Left ventricle myocardium superior (tissue), 1 donor: ENCODE results near the gene KRTAP10-5. TPM values are rescaled to one million over a fixed set of nuclear protein-coding genes. Genes with fewer than 3 reads are reported as not detected.
"Not testable (repeated sequence)": the region's sequence is repeated elsewhere in the genome, so short reads cannot be mapped to it uniquely, and the experiment has no call there.

Experiments
- ATAC-seq: fragments of 200-7000 bp; cut with Tn5 transposase; one replicate; pipeline ENCODE4 v1.9.1; 2020; ENCODE audit warnings: mild to moderate bottlenecking, moderate library complexity
- DNase-seq: peaks from one replicate; pipeline ENCODE4 v3.0.0-alpha.2; 2020
- intact Hi-C: fragments of 100-400 bp; cut with micrococcal nuclease; formaldehyde crosslinking; loops from one replicate; pipeline ENCODE4 v1.11.0; 2022
- total RNA-seq: library from RNA; stranded (reverse); fragmentation: NEBNext Ultra II Directional; extraction: Animal tissue kit (Norgen Biotek cat#: 25700); gene quantifications from one replicate; pipeline ENCODE4 v1.2.1, GENCODE V29; 2021
- donor health status: DM: no; HTN: yes; CAD: no; lungs with severe emphysema.

KRTAP10-5 gene
- total RNA-seq, 1 donor from 2014 or later, result not detected

GRCh38 chr21:44575307-44576024 is 4.9 kb downstream of the KRTAP10-5 start:
- intact Hi-C loops, result no loop called here
- DNase-seq (no peak), ATAC-seq (no peak)

GRCh38 chr21:44574457-44575306 is 5.7 kb downstream of the KRTAP10-5 start:
- intact Hi-C loops, result no loop called here
- no peak for DNase-seq
- no peak for ATAC-seq

- DNase-seq, result not testable (repeated sequence)
- ATAC-seq, result peak; percentile 54
Observed at GRCh38 chr21:44573630-44574456, 6.6 kb downstream of the KRTAP10-5 start, which contains the start of gene KRTAP10-4. Gene KRTAP10-4, plus strand, starts transcription at chr21:44573729. Its CDS starts 30 bp downstream, at chr21:44573759.

GRCh38 chr21:44572959-44573583 is 7.3 kb downstream of the KRTAP10-5 start:
- intact Hi-C loops, result no loop called here
- ATAC-seq (no peak), DNase-seq (no peak)

More at GRCh38 chr21:44573630-44574456, 6.6 kb downstream of the KRTAP10-5 start, which contains the start of gene KRTAP10-4:
- intact Hi-C loops, result not testable (repeated sequence)

GRCh38 chr21:44571844-44572782 is 8.3 kb downstream of the KRTAP10-5 start:
- ATAC-seq (no peak), DNase-seq (no peak)
- intact Hi-C loops, result no loop called here

- ATAC-seq, result no peak
- no peak for DNase-seq
- intact Hi-C loops, result no loop called here
Observed at GRCh38 chr21:44571296-44571695, 9.1 kb downstream of the KRTAP10-5 start.

- no peak for DNase-seq
- ATAC-seq, result no peak
- intact Hi-C loops, result no loop called here
Observed at GRCh38 chr21:44569861-44570517, 10.4 kb downstream of the KRTAP10-5 start.

GRCh38 chr21:44568667-44569556 is 11.5 kb downstream of the KRTAP10-5 start:
- DNase-seq (no peak), ATAC-seq (no peak)
- intact Hi-C loops, result no loop called here

- intact Hi-C loops, result no loop called here
- DNase-seq, result no peak
- ATAC-seq, result no peak
Observed at GRCh38 chr21:44568261-44568660, 12.1 kb downstream of the KRTAP10-5 start.

- ATAC-seq, result no peak
- intact Hi-C loops, result no loop called here
- no peak for DNase-seq
Observed at GRCh38 chr21:44567481-44568171, 12.8 kb downstream of the KRTAP10-5 start.

- DNase-seq (no peak), ATAC-seq (no peak)
- intact Hi-C loops, result no loop called here
Observed at GRCh38 chr21:44566403-44566802, 14.0 kb downstream of the KRTAP10-5 start.

- intact Hi-C loops, result no loop called here
- DNase-seq (no peak), ATAC-seq (no peak)
Observed at GRCh38 chr21:44564886-44565598, 15.4 kb downstream of the KRTAP10-5 start.

GRCh38 chr21:44564099-44564498 is 16.3 kb downstream of the KRTAP10-5 start:
- intact Hi-C loops, result no loop called here
- DNase-seq (no peak), ATAC-seq (no peak)

- ATAC-seq, result no peak
- intact Hi-C loops, result loop anchor here (10.0 kb wide), 1 partner anchor 64 kb away; no protein-coding TSS in a partner anchor
Observed at GRCh38 chr21:44558695-44559094, 21.7 kb downstream of the KRTAP10-5 start, which contains the start of gene KRTAP10-3. Gene KRTAP10-3, minus strand, starts transcription at chr21:44558795. Its CDS starts 80 bp downstream, at chr21:44558715.

GRCh38 chr21:44558329-44558675 is 22.1 kb downstream of the KRTAP10-5 start:
- intact Hi-C loops, result loop anchor here (10.0 kb wide), 1 partner anchor 64 kb away; no protein-coding TSS in a partner anchor
- DNase-seq, ATAC-seq: not testable (repeated sequence)

More at GRCh38 chr21:44558695-44559094, 21.7 kb downstream of the KRTAP10-5 start, which contains the start of gene KRTAP10-3:
- no peak for DNase-seq
